NCI-H2196 treated with DMSO at 0.1 percent for 48 hours (cell line): Measurements from ENCODE around the gene ERICH3.

ENCODE experiments used
- DNase-seq: peaks from one replicate; lab custom pipeline; 2025; ENCODE audit not compliant: unreplicated experiment; lab: John Stamatoyannopoulos, UW

ERICH3 gene

GRCh38 chr1:74592580-74593355 lies 80.8 kb downstream of the ERICH3 start:
- DNase-seq, result no peak

GRCh38 chr1:74591949-74592348 lies 81.6 kb downstream of the ERICH3 start:
- DNase-seq, result no peak

GRCh38 chr1:74590288-74590687 lies 83.3 kb downstream of the ERICH3 start:
- DNase-seq, result no peak

- DNase-seq, result no peak
Observed at GRCh38 chr1:74587888-74588287, 85.7 kb downstream of the ERICH3 start.

GRCh38 chr1:74586253-74586897 lies 87.2 kb downstream of the ERICH3 start:
- no peak for DNase-seq

GRCh38 chr1:74584185-74584584 lies 89.4 kb downstream of the ERICH3 start:
- DNase-seq, result no peak

- DNase-seq, result no peak
Observed at GRCh38 chr1:74583397-74583796, 90.2 kb downstream of the ERICH3 start.

- DNase-seq, result no peak
Observed at GRCh38 chr1:74579425-74579824, 94.2 kb downstream of the ERICH3 start.

- DNase-seq, result no peak
Observed at GRCh38 chr1:74578101-74578500, 95.5 kb downstream of the ERICH3 start.

GRCh38 chr1:74571891-74572290 lies 101.7 kb downstream of the ERICH3 start:
- DNase-seq, result no peak

- no peak for DNase-seq
Observed at GRCh38 chr1:74571493-74571800, 102.1 kb downstream of the ERICH3 start.

GRCh38 chr1:74570797-74571492 lies 102.6 kb downstream of the ERICH3 start:
- DNase-seq, result no peak

- no peak for DNase-seq
Observed at GRCh38 chr1:74549932-74550331, 123.7 kb downstream of the ERICH3 start.

- DNase-seq, result no peak
Observed at GRCh38 chr1:74548961-74549750, 124.4 kb downstream of the ERICH3 start.

- DNase-seq, result no peak
Observed at GRCh38 chr1:74545821-74546220, 127.8 kb downstream of the ERICH3 start.

- DNase-seq, result no peak
Observed at GRCh38 chr1:74534241-74534640, 139.4 kb downstream of the ERICH3 start.

GRCh38 chr1:74531796-74532195 lies 141.8 kb downstream of the ERICH3 start:
- DNase-seq, result no peak

- no peak for DNase-seq
Observed at GRCh38 chr1:74530892-74531291, 142.7 kb downstream of the ERICH3 start.

- DNase-seq, result no peak
Observed at GRCh38 chr1:74528123-74528522, 145.5 kb downstream of the ERICH3 start.

- DNase-seq, result no peak
Observed at GRCh38 chr1:74526708-74527107, 146.9 kb downstream of the ERICH3 start.

- DNase-seq, result no peak
Observed at GRCh38 chr1:74523873-74524480, 149.6 kb downstream of the ERICH3 start.
